NCI-H128 (cell line): ENCODE data around the gene DUSP8.

Experiments used
- DNase-seq: peaks from one replicate; lab custom pipeline; 2025; ENCODE audit not compliant: unreplicated experiment; lab: John Stamatoyannopoulos, UW

The DUSP8 gene

DNA sequence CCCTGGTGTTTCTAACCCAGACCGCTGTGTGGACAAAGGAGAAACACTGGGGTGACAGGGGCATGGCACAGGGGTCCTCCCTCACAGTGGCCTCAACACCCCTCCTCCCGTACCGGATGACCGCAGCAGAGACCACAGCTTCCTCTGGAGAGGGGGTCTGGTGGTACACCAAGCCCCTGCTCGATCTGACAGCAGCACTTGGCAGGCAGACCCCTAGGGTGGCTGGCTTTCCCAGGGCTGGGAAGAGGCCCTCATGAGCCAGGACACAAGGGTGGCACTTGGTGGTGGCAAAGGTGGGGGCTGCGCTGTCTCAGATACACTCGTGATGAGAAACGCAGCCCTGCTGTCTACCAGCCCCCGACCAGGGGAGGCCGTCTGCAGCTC, 38.7 kb downstream of the DUSP8 start:
- DNase-seq, result no peak

DNA sequence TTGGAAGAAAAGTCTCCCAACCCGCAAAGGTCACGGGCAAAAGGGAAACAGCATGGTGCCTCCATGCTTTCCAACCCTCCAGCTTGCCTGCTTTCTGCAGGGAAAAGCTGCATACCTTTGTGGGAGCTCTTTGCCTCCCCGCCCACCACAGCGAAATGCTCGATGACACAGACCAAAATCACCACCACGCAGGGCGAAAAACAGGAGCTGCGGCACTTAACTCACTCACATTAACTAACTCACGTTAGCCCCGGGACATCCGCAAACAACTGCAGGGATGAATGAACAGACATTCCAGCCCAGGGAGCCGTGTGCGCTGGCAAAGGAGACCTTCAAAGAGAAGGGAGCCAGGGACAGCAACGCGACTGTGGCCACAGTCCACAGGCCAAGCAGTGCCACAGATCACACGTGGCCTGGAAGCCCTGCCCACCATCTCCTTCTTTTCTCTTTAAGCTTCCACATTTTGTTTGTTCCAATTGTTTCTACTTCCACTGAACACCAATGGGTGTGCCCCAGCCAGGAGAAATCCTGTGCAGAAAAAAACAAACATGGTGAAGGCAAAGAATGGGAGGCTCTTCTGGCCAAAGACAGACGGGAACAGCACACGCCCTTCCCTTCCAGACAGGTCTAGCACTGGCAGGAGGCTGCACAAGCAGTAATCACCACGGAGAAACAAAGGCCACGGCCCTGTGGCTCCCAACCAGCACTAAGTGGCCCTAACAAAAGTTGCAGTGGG, 39.3 kb downstream of the DUSP8 start:
- DNase-seq, result no peak

DNA sequence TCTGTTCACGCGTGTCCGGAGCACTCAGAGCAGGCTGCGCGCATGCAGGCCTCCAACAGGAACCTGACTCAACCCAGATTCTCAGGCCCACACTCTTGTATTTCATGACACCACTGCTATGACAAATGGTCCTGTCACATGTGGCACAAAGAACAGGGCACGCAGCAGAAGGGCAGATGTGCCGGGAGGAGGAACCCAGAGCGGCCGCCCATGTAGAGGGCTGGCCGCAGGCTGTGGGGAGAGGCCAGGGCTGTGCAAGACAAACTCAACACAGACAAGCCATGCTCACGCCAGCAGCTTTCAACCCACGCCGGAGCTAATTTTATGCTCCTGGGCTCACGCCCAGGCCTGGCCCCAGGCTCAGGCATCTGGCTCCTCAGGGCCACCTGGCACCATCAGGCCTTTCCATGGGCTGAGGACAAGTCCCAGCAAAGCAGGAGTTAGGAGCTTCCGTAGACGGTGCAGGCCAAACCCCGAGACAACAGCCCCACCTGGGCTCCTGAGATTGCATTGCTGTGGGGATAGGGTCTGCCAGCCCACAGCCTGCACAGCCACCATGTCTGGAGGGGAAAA, 40.0 kb downstream of the DUSP8 start:
- DNase-seq, result no peak

DNA sequence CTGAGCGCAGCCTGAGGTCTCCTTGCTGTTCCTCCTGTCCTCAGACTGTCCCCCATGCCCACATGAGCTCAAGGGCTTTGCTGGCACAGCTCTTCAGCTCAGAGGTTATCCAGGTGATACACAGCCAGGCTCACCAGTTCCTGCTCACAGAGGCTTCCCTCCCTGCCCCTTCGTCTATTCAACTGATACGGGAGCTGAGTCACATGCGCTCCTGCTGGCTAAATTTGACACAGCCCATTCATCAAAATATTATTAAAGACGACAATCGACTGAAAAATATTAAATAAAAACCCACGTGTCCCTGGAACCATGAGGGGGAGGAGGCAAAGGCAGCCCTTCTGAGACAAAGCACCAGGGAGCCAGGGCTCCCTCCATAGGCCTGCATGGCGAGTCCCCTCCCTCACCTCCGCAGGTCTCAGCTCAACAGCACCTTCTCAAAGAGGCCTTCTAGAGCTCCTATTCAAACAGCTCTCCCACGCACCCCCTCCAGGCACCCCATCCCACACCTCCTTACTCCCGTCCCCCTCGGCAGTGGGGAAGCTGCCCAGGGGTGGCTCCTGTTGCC, 40.5 kb downstream of the DUSP8 start:
- DNase-seq, result no peak

DNA sequence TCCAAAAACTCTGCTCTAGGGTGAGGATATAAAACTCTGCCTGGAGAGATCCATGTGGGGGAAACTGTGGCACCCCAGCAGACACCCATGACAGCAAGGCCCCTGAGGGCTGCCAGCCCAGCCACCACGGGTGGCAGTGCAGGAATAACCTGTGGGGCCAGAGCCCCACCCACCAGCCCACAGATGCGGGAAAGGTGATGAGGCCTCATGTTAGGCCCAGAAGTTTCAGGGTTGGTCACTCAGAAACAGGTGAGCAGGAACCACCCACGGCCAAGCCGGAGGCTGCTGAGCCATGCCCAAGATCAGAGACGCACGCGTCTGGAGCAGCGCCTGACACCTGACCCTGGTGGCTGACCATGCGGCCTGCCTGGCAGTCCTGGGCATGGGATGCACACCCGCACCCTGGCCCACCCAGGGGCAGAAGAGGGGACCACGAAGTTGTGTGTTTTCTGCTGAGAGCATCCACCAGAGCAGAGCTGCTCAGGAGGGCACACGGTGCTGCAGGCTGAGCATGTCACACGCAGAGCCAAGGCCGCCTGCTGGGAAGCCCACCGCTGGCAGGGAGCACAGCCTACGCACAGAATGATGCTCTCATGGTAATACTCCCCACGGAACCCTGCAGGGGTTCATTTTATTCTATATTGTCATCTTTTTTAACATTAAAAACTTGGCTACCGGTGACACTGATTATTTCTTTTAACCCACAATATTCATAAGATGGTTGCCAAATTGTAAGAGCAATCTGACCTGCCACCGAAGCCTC, 41.2 kb downstream of the DUSP8 start:
- DNase-seq, result no peak

DNA sequence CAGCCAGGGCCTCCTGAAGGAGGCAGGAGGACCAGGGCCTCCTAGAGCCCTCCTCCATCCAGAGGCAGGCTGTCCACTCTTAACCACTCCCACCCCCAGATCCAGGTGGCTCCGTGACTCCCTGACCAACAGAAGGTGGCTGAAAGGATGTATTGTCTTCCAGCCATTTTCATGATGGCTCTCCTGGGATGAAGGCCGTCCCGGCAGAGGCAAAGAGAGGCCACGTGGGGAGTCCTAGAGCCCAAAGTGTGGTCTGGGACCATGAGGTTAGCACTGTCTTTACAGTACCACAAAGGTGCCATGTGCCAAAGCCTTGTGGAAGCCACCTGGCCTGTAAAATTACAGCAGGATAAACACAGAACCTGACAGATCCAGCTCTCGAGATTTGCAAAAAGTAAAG, 42.3 kb downstream of the DUSP8 start:
- no peak for DNase-seq

DNA sequence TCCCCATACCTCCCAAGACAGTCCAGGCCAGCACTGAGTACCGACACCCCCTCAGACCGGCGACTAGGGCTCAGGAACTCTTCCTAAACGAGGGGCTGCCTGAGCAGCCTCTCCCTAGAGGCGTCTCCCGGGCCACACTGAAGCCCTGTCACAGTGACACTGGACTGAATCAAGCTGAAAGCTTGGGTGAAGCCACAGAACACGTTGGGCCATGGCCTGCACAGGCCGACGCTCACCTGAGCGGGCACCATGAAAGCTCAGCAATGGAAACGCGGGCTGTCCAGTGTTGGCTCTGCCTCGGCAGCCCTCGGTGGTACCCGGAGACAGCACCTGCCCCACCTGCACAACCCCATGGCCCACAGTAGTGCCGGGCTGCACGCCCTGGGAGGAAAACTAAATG, 42.8 kb downstream of the DUSP8 start:
- DNase-seq, result no peak

DNA sequence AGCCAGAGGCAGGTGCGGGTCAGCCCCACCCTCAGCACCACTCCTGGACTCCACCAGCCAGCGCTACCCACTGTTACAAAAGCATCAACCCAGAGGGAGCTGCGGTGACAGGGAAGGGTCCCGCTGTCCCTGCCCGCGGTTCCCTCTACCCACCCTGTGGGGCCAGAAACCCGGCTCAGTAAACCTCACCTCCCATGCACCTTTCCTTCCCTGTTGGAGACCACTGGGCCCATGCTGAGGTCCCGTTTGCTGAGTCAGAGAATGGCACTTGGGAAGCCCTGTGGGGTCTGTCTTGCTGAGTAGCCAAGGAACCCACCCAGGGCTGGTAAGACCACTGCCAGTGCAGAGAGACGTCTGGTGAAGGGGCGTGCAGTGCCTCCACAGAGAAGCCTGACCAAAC, 43.4 kb downstream of the DUSP8 start:
- DNase-seq, result no peak

DNA sequence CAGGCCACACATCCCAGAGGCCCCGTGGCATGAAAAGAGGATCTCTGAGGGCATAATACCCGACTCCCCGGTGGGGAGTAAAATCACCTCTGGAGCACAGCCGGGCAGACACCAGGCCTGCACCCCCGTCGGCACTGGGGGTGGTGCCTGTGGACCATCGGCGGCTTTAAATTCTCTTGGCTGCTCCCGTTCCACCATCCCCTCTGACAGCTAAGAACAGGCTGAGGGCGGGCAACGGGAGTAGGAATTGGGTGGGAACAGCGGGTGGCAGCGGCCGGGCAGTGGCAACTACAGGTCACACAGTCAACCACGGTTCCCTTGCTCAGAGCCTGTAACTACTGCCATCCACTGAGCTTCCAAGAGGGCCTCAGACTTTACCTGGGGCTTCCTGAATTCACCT, 45.3 kb downstream of the DUSP8 start:
- no peak for DNase-seq

DNA sequence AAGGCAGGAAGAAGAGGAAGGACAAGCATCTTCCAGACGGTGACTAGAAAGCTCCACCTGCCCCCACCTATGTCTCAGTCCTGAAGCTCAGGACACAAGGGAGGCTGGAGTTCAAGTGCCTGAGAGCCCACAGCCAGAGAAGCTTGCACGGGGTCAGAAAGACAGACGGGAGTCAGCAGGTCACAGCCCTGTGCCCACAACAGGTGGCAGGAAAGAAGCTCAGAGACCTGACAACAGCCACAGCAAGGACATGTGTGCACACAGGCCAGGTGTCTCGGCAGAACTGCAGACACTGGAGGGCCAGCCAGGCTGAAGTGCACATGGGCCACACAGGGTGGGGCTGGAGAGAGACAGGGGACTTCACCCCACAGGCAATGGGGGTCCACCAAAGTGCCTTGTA, 48.3 kb downstream of the DUSP8 start:
- no peak for DNase-seq

DNA sequence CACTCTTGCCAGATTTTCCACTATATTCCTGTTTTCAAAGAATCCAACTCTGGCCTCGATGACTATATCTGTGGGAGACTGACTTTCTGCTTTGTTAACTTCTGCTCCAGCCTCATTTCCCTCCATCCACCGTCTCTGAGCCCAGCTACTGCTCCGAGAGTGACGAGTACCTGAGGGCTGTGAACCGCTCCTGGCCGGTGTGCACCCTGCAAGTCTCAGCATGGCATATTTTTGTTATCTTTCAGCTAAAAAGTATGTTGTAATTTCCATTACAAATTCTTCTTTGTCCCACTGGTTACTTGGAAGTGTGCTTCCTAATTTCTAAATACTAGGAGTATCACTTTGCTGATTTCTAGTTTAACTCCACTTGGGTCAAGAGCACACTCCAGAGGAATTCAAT, 49.0 kb downstream of the DUSP8 start:
- no peak for DNase-seq

DNA sequence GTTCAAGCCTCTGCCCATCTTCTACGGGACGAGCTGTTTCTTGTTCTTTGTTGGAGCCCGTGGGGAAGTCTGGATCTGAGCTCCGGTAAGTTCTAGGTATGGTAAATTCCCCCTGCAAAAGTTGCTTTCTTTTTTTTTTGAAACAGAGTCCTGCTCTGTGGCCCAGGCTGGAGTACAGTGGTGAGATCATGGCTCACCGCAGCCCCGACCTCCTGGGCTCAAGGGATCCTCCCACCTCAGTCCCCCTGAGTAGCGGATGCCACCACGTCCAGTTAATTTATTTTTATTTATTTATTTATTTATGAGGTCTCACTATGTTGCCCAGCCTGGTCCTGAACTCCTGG, 50.0 kb downstream of the DUSP8 start:
- DNase-seq, result no peak

DNA sequence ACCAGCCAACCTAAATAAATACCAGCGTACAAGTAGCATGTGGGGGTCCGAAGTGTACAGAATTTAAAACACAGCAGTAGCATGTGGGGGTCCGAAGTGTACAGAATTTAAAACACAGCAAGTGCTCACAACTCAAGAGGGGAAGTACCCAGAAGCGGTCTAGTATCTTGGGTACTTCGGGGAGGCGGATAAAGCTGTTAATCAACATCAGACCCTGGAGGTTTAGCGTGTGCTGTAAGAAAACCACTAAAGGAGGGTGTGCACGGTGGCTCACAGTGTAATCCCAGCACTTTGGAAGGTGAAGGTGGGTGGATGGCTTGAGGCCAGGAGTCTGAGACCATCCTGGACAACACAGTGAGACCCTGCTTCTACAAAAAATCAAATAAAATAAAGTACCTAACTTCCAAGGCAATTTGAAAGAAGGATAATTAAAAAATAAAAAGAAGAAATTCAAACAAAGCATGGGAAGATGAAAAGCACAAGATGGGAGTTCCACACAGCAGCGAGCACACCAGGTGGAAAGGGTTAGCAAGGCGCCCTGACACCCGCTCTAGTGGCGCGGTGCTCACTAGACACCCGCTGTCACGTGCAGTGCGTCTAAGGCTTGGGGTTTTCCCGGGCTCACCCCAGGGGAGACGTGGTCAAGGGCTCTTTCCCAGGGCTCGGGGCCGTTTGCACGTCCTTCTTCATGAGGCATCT, 50.5 kb downstream of the DUSP8 start:
- no peak for DNase-seq

DNA sequence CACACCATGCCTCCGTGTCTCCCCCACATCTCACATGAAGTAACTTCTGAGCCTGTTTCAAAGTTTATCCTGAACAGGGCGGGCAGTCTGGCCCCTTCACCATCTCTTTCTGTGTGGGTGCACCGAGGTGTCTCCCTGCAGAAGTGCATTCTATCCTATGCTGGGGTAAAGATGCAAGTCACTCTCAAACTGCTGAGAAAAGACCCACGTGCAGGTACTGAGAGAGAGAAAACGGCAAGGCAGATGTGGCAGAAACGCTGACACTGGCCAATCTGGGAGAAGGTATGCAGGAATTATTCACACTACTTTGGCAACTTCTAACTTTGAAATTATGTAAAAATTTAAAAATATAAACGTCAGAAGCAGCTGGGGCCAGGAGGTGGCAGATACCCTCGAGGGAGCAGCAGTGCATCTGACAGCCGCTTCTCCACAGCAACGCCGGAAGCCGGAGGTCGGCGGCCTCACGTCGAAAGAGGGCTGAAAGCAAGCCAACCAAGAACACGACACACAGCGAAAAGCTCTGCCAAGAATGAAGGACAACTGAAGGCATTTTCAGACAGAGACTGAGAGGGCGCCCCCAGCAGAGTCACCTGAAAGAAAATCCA, 51.3 kb downstream of the DUSP8 start:
- DNase-seq, result no peak

DNA sequence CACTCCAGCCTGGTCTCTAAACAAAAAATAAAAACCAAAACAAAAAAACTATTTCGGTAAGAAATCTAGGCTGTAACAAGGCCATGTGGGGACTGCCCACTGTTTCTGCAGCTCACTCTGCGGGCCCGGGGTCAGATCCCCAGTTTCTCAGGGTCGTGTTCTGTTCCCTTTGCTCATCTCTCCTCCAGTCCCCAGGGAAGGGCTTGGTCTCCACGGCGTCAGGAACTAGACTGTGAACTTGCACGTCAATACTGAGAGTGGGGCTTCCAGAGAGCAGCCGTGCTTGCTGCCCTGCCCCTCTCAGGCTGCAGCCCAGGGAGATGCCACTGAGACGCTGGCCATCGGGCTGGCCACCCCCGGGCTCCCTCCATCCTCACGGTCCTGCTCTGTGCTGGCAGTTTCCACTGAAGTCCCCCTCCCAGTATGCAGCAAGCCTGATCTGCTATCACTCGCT, 51.8 kb downstream of the DUSP8 start:
- DNase-seq, result no peak

DNA sequence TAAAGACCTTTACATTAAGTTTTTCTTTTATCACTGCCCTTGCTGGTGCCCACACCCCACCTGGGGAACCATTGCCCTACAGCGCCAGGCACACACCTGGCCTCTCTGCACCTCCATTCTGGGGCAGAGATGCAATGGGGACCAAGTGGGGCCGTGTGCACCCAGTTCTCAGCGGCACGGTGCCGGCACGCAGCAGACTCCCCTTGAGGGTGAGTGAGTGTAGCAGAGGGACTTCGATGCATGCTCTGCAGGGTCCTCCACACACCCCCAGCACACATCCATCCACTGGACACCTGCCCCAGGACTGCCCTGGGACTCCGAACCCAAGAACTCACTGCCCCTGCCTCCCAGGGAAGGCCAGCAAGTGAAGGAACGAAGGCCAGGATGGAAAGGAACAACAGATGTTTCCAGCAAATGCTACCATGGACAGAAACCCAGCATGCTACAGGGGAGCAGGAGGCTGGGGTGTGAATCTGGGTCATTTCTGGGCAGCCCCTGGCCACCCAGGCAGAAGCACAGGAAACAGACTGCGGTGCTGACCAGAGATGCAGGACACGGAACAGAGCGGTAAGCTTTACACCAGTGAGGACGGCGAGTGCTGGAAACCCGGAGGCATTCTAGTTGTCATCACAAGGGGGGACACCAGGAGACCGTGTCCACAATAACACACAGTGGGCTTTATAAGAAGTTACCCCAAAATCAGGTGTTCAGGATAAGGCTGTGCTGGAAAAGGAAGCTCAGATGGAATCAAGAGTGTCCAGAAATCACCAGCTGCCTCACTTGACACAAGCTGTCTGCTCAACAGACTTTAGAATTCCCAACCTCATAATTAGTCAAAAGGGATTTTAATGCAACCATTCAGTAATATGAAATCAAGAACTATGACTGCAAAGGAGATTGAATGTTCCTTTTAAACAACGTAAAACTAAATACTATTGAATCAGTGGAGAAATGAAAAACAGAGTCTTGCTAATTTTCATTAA, 52.8 kb downstream of the DUSP8 start:
- DNase-seq, result no peak

DNA sequence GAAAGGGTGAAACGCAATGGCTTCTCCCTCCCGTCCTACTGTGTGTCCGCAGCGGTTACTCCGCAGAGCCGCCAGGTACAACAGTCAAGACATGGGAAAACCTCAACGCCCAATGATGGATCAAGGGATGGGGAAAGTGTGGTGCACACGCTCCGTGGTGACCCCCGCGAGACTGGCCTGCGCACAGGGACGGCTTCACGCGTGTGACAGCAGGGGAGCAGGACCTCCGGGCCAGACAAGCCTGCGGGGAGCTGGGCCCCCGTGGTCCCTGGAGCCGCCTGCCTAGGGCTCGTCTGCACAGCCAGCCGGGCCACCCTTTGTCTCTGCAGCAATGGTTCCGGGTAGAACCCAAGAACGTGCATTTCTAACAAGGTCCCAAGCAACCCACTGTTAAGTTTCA, 53.8 kb downstream of the DUSP8 start:
- no peak for DNase-seq

DNA sequence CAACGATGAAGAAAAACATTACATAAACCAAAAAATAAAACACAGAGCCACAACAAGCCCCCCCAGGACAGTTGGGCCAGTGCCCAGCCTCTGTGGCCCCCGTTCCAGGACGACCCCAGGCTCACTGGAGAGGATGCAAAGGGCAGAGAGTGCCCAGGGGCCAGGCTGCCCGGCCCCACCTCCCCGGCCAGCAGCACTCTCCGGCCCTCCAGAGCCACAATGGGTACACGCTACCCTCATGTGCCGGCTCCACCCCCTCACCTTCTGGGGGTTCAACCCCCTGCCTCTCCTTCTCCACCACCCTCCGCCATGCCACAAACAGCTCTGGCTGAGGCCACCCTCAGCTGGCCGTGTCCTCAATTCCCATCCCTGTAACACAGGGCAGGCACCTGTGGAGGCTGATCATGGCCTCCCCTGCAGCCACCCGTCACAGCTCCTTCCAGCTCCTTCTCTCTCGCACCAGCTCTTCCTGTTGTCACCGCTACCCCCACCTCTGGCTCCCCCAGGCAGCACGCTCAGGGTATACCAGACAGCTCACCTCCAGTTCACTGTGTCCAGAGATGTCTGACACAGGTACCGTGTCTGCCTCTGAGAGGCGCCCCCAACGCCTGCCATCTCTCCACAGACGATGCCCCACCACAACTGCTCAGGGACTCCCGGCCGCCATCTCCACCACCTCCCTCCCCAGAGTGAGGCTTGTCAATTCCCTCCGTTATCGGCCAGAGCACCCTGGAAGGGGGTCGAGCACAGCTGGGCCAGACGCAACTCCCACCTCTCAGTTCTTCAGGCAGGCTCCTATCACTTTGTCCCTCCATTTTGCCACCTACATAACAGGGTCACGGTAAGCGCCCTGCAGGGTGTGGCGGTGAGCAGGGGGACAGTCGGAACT, 54.7 kb downstream of the DUSP8 start:
- DNase-seq, result no peak
